SK-N-DZ (cell line): ENCODE results near the gene ADRA2A. TPM values are rescaled to one million over a fixed set of nuclear protein-coding genes. Genes with fewer than 3 reads are reported as not detected.
A peak's percentile ranks its signal among the peaks of the same experiment; 100 is the strongest.

Experiments
- DNase-seq: peaks from one replicate; pipeline ENCODE4 v3.0.0-alpha.2; 2015; ENCODE audit warnings: low spot score
- polyA plus RNA-seq, 2 experiments: library from polyadenylated mRNA; depleted of rRNA; stranded (reverse); fragments of >200 nt; gene quantifications; 2 replicates each; pipeline ENCODE4 v1.2.3, GENCODE V29; 2014

The ADRA2A gene
- polyA plus RNA-seq (2014; cell fraction: cytosol; rRNA removed) = 8.5 and 8.9 TPM in 2 replicates
- 5.5 and 8.7 TPM in 2 replicates for polyA plus RNA-seq (2014; cell fraction: nucleus; rRNA removed)

DNA sequence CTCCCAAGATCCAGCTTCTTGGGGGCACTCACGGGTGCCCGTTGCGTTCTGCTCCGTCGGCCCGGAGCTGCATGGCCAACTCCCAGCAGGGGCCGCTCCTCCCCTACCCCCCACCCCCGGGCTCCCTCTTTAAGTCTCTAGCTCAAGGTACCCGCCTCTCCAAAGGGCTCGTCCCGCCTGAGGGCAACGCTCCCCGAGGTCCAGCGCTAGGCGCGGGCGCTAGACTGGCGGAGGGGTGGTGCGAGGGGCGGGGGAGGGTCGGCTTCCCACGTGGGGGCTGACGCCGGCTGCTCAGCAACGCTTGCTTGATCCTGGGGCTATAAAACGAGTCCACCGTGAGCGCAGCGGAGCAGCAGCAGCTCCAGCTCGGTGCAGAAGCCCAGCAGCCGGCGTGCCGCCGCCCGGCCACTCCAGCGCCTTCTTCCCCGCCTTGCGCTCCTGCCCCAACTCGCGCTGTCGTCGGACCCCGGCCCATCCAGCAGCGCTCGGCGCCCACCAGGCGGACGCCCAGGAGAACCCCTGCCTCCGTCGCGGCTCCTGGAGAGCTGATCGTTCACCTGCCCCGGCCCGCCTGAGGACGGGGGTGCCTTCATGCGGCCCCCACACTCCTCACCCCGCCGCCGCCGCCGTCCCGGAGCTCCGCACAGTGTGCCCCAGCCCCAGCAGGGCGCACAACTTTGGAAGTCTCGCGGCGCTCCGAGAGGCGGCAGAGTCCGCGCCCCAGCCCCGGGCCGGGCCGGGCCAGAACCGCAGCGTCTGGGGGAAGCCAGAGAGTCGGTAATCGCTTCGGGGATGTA lies at the start of gene ADRA2A:
ADRA2A (plus strand) TSS at position 348 of the 797 bp plus-strand sequence. CDS start 968 bp downstream, outside the sequence.
- peak; percentile 86 for DNase-seq

GRCh38 chr10:111030042-111030750 lies 46.6 kb upstream of the ADRA2A start:
- DNase-seq = no peak

GRCh38 chr10:111034598-111035310 lies 42.1 kb upstream of the ADRA2A start:
- DNase-seq = no peak

DNA sequence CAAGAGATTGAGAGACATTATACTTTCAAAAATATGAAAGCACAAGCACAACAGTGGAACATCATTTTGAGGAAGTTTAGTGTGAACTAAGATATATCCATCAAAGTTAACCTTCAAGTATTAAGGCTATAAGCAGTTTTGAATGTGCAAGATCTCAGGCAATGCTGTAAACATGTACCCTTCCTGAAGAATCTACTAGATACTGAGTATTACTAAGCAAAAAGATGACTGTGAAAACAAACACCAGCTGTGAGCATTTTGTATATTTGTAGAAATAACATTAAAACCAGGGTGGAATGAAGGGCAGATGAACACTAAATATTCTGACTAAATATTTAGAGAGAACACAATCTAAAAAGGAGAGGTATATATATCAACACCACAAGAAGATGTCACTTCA lies 41.3 kb upstream of the ADRA2A start:
- DNase-seq = no peak

DNA sequence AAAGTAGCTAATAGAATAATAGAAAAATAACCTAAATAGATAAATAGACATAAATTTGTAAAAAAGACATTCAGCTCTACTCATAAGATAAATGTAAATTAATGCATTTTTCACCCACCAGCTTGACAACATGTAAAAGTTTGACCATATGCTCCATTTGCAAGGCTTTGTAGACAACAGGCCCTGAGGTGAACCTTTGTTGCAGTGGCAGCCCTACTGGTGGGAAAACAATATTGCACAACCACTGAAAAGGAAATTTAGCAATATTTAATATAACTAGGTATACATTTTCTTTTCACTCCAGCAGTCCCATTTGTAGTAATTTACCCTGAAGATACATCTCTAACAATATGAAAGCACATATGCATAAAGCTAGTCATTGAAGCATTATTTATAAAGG lies 39.0 kb upstream of the ADRA2A start:
- DNase-seq = no peak

DNA sequence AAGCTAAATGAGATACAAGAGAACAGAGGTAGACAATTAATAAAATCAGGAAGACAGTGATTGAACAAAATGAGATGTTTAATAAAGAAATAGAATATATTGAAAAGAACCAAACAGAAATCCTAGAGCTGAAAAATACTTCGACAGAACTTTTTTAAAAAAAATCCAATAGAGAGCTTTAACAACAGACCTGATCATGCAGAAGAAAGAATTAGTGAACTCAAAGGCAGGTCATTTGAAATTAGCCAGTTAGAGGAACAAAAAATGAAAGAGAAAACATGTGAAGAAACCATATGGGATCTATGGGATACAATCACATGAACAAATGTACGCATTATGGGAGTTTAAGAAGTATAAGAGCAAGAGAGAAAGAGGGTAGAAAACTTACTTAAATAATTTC lies 37.3 kb upstream of the ADRA2A start:
- no peak for DNase-seq

DNA sequence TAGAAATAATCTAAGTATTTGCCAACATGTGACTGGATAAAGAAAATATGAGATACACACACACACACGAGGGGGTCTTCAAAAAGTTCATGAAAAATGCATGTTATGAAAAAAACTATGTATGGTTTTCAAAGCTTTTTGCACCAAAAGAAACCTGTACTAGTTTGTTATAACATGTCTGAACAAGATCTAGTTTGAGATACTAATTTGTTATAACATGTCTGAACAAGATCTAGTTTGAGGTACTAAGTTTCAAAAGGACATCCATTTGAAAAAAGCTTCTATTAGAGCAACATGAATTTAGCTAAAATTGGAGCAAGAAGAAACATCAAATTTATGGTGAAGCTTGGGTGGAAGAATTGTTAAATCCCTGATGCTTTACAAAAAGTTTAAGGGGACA lies 19.8 kb upstream of the ADRA2A start:
- no peak for DNase-seq

DNA sequence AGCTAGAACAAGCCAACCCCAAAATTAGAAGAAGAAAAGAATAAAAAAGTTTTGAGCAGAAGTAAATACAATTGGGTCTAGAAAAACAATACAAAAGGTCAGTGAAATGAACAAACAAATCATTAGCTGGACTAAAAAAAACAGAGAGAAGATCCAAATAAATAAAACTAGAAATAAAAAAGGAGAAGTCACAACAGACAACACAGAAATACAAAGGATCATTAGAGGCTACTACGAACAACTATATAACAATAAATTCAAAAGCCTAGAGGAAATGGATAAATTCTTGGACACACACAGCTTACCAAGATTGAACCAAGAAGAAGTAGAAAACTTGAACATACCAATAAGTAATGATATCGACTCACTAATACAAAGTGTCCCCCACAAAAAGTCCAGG lies 13.4 kb upstream of the ADRA2A start:
- DNase-seq = no peak

DNA sequence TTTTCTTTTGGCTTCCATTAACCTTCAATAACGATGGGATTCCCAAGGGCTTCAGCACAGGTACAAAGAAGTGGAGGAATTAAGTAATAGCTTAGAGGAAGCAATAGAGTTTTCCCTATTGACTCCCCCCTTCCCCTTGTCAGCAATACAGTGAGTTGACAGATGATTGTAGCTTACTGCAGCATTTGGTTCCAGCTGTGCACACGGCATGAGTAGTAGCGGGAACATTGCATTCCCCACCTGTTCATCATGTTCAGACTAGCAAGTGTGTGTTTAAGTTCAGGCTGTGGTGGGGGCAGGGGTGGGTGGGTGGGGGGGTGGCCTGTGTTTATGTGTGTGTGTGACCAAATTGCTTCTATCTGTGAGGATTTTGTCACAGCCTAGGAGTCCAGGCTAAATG lies 4.6 kb upstream of the ADRA2A start:
- DNase-seq = no peak

- no peak for DNase-seq
Observed at GRCh38 chr10:111075577-111076185, 1.1 kb upstream of the ADRA2A start.

- DNase-seq = peak; percentile 88
Observed at GRCh38 chr10:111076191-111076681, 593 bp upstream of the ADRA2A start.

DNA sequence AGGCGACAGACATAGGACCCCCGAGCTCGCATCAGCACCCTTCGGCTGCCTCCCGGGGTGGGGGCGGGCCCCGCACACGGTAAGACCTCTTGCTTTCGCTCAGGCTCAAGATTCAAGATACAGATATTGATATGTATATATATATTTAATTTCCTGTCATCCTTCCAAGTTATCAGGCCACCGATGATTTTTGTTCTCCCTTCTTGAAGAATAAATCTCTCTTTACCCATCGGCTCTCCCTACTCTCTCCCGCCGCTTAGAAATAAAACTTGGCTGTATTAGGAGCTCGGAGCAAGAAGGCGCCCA lies 603 bp downstream of the ADRA2A start:
- DNase-seq = peak; percentile 25

DNA sequence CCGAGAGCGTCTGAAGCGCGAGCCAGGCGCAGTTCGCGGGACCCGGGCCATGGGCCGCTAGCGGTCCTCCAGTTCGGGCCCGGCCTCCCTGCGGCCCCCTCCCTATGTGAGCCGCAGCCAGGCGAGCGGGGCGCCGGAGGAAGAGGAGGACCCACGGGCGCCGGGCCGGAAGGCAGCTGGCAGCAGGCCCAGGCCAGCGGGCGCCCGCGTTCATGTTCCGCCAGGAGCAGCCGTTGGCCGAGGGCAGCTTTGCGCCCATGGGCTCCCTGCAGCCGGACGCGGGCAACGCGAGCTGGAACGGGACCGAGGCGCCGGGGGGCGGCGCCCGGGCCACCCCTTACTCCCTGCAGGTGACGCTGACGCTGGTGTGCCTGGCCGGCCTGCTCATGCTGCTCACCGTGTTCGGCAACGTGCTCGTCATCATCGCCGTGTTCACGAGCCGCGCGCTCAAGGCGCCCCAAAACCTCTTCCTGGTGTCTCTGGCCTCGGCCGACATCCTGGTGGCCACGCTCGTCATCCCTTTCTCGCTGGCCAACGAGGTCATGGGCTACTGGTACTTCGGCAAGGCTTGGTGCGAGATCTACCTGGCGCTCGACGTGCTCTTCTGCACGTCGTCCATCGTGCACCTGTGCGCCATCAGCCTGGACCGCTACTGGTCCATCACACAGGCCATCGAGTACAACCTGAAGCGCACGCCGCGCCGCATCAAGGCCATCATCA lies 1.1 kb downstream of the ADRA2A start:
- peak; percentile 35 for DNase-seq

- DNase-seq = no peak
Observed at GRCh38 chr10:111078505-111079185, 1.8 kb downstream of the ADRA2A start.

DNA sequence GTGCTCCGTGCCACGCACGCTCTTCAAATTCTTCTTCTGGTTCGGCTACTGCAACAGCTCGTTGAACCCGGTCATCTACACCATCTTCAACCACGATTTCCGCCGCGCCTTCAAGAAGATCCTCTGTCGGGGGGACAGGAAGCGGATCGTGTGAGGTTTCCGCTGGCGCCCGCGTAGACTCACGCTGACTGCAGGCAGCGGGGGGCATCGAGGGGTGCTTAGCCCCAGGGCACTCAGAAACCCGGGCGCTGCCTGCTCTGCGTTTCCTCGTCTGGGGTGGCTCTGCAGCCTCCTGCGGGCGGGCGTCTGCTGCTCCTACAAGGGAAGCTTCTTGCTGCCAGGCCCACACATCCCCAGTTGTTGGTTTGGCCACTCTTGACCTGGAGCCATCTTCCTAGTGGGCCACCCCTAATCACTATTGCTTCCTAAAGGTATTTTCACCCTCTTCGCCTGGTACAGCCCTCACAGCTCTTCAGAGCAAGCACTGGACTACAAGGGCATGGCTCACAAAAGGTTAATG lies 2.5 kb downstream of the ADRA2A start:
- DNase-seq = no peak

GRCh38 chr10:111079781-111080180 lies 3.0 kb downstream of the ADRA2A start:
- no peak for DNase-seq

DNA sequence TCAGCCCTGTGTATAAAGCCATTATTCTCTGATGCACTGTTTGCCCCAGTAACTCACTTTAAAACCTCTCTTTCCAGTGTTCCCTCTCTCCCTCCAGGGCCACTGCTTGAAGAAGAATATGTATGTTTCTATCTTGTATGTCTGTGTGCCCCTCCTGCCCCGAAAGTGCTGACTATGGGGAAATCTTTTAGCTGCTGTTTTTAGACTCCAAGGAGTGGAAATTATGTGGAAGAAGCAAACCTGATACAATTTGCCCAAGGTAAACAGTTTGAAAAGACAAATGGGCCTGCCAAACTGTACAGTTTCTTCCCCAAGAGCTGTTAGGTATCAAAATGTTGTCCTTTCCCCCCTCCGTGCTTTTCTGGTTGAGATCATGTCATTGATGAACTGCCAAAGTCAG lies 3.4 kb downstream of the ADRA2A start:
- DNase-seq = no peak

DNA sequence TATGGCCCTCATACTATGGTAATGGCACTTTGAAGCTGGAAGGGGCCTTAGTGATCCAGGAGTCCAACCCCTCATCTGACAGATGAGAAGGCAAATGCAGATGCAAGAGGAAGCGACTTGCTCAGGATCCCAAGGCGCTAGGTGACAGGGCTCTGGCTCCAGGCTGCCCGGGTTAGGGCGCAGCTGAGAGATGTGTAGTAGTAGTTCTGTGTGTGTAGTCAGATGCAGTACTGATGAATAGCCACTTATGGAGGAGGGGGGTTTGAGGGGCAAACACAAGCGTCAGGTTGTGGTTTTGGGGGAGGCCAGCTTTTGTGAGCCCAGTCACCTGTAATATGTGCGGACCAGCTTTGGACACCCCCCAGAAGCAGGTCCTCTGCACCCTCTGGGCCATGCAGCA lies 4.8 kb downstream of the ADRA2A start:
- no peak for DNase-seq

- no peak for DNase-seq
Observed at GRCh38 chr10:111082102-111082975, 5.5 kb downstream of the ADRA2A start.
